Ovary (tissue), 3 donors: ENCODE measurements around the gene OR12D1.

Experiments
- POLR2A ChIP-seq: fragments of 450-650 bp; IDR thresholded peaks from one replicate; pipeline ENCODE4 v1.6.1; 2017; ENCODE audit warnings: antibody characterized with exemption, mild to moderate bottlenecking, moderate library complexity
- TF ChIP-seq, protein P1 (sequence below), 3 donors: fragments of 450-650 bp in 2 of 3; fragments of 200-600 bp in 1 of 3; IDR thresholded peaks; one replicate each; pipeline versions ENCODE4 v1.5.1 to v1.8.0; 2016 to 2022; ENCODE audit warnings: antibody characterized with exemption in 3 of 3, mild to moderate bottlenecking in 1 of 3
- donor health status: DM: no; HTN: no; CAD: no.

DNA sequence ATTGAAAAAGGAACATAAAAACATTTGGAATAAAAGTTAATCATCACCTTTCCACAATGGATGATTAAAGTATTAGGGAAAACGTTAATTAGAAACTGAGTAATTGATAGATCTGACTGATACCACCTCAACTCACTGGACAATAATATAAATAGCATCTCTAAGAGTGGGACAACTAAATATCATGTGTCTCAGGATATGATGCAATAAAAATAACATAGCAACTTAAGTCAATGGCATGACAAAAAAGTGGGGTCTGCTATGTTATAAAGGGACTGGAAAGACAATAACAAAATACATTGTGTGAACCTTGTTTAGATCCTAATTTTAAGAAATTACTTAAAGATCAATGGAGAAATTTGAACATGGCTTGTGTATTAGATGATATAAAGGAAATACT is 10.3 kb downstream of the OR12D1 start:
- TF ChIP-seq POLR2A: no peak
- TF ChIP-seq, protein P1, sequence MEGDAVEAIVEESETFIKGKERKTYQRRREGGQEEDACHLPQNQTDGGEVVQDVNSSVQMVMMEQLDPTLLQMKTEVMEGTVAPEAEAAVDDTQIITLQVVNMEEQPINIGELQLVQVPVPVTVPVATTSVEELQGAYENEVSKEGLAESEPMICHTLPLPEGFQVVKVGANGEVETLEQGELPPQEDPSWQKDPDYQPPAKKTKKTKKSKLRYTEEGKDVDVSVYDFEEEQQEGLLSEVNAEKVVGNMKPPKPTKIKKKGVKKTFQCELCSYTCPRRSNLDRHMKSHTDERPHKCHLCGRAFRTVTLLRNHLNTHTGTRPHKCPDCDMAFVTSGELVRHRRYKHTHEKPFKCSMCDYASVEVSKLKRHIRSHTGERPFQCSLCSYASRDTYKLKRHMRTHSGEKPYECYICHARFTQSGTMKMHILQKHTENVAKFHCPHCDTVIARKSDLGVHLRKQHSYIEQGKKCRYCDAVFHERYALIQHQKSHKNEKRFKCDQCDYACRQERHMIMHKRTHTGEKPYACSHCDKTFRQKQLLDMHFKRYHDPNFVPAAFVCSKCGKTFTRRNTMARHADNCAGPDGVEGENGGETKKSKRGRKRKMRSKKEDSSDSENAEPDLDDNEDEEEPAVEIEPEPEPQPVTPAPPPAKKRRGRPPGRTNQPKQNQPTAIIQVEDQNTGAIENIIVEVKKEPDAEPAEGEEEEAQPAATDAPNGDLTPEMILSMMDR (IDR thresholded peaks at IDR 0.05): no peak
